ENCODE measurements around the gene NAA20.
A peak's percentile ranks its signal among the peaks of the same experiment; 100 is the strongest.

The NAA20 gene

GRCh38 chr20:20020908-20021307 lies 3.7 kb downstream of the NAA20 start:
- no peak for DNase-seq

- no peak for DNase-seq
These were observed 4.7 kb downstream of the NAA20 start for GRCh38 chr20:20021835-20022234.

- no peak for DNase-seq
These were observed 5.3 kb downstream of the NAA20 start for GRCh38 chr20:20022498-20022897.

GRCh38 chr20:20023395-20023794 lies 6.2 kb downstream of the NAA20 start:
- DNase-seq: no peak

GRCh38 chr20:20024942-20025341 lies 7.8 kb downstream of the NAA20 start:
- DNase-seq: no peak

- no peak for DNase-seq
These were observed 10.1 kb downstream of the NAA20 start for GRCh38 chr20:20027284-20027683.

- no peak for DNase-seq
These were observed 14.6 kb downstream of the NAA20 start for GRCh38 chr20:20031790-20032189.

GRCh38 chr20:20034486-20034885 lies 17.3 kb downstream of the NAA20 start:
- DNase-seq: no peak

- DNase-seq: no peak
These were observed 19.6 kb downstream of the NAA20 start for GRCh38 chr20:20036756-20037155.

GRCh38 chr20:20037960-20038359 lies 20.8 kb downstream of the NAA20 start:
- DNase-seq: no peak

GRCh38 chr20:20038586-20038985 lies 21.4 kb downstream of the NAA20 start:
- DNase-seq: no peak

GRCh38 chr20:20039752-20040387 lies 22.7 kb downstream of the NAA20 start:
- DNase-seq: no peak

- no peak for DNase-seq
These were observed 34.6 kb downstream of the NAA20 start for GRCh38 chr20:20051767-20052073.

GRCh38 chr20:20052074-20052970 lies 35.2 kb downstream of the NAA20 start, which contains the start of the genes CFAP61 and CRNKL1:
CFAP61 (plus strand) TSS chr20:20052532; CDS start chr20:20056654, 4,122 bp downstream.
CRNKL1 (minus strand) TSS chr20:20052466; CDS start chr20:20052342, 124 bp downstream.
- peak; percentile 99 for DNase-seq

GRCh38 chr20:20060234-20060998 lies 43.3 kb downstream of the NAA20 start:
- no peak for DNase-seq

GRCh38 chr20:20063941-20064702 lies 47.0 kb downstream of the NAA20 start:
- no peak for DNase-seq

- no peak for DNase-seq
These were observed 48.2 kb downstream of the NAA20 start for GRCh38 chr20:20065361-20065760.

- DNase-seq: no peak
These were observed 53.9 kb downstream of the NAA20 start for GRCh38 chr20:20070871-20071726.

GRCh38 chr20:20073801-20074371 lies 56.7 kb downstream of the NAA20 start:
- peak; percentile 22 for DNase-seq

GRCh38 chr20:20075032-20075431 lies 57.9 kb downstream of the NAA20 start:
- DNase-seq: no peak
